GM18499 (cell line): ENCODE data around the gene GJB2.

Experiments used
- ATAC-seq: cut with Tn5 transposase; IDR thresholded peaks from one replicate; pipeline ENCODE4 v1.9.1; 2021; ENCODE audit warnings: moderate number of reproducible peaks; ENCODE audit not compliant: insufficient read depth, unreplicated experiment

Gene GJB2

GRCh38 chr13:20192836-20193161 is at the start of gene GJB2:
GJB2 (minus strand) TSS chr13:20192938; CDS start chr13:20189581, 3,357 bp downstream.
- ATAC-seq: no peak

- no peak for ATAC-seq
Measured at GRCh38 chr13:20241593-20241992, 48.9 kb upstream of the GJB2 start.

- ATAC-seq: no peak
Measured at GRCh38 chr13:20239748-20240147, 47.0 kb upstream of the GJB2 start.

DNA sequence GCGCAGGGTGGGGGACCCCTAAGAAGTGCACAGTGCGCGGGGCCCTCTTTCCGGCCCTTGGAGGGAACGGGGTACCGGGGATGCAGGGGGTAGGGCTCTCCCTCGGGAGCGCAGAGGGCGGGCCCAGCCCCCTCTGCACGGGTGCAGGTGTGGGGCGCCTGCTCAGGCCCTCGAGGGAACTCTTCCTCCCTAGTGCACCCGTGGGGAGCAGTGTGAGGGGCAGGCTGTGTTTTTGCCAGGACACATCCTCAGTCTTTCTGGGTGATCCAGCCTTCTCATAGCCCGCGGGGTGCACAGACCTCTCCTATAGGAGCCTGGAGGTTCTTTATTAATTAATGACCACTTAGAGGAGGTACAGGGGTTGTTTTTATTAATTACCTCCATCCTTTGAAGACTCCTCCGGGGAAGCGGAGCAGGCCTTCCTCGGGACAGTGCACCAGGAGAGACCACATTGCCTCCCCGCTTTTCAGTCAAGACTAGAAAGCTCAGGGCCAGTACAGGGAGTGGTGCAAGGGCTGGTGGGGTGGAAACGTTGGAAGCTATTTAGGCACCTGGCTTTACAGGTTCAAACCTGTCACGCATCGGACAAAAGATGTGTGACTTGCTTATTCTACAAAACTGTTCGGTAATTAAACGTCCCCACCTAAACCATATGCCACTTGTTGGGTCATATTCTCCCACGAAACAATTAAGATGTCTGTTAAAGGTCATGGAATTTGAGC is 40.0 kb upstream of the GJB2 start:
- no peak for ATAC-seq

DNA sequence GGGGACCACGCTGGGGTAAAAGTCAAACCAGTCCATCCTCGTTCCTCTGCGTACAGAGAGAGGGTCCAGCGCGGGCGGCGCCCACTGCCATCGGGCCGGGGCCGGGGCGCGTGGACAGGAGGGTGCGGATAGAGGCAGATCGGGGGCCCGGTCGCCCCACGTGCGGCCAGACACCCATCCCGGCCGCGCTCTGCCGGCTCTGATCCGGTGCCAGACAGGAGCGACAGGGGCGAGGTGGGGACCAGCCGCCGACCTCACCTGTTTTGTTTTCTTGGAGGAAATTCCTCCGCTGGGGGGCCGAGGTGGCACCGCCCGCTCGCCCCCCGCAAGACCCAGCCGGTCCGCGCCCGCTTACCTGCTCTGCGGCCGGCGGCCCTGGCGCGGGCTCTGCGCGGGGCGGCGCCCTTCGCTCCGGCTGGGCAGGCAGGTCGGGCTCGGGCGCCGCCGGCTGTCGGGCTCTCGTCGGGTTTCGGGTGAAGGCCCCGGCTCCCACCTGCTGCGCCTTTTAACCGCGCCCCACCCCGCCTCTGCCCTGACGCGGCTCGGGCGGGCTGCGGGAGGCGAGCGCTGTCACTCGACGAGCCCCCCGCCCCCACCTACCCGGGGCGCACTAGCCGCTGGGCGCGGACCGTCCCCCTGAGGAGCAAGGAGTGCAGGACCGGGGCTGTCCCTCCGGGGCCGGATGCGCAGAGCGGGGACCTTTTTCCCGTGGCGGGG is 39.3 kb upstream of the GJB2 start, which contains the start of gene GJB6:
GJB6 (minus strand) TSS at position 481 of the 717 bp plus-strand sequence. CDS start 8,839 bp downstream, outside the sequence.
- no peak for ATAC-seq

DNA sequence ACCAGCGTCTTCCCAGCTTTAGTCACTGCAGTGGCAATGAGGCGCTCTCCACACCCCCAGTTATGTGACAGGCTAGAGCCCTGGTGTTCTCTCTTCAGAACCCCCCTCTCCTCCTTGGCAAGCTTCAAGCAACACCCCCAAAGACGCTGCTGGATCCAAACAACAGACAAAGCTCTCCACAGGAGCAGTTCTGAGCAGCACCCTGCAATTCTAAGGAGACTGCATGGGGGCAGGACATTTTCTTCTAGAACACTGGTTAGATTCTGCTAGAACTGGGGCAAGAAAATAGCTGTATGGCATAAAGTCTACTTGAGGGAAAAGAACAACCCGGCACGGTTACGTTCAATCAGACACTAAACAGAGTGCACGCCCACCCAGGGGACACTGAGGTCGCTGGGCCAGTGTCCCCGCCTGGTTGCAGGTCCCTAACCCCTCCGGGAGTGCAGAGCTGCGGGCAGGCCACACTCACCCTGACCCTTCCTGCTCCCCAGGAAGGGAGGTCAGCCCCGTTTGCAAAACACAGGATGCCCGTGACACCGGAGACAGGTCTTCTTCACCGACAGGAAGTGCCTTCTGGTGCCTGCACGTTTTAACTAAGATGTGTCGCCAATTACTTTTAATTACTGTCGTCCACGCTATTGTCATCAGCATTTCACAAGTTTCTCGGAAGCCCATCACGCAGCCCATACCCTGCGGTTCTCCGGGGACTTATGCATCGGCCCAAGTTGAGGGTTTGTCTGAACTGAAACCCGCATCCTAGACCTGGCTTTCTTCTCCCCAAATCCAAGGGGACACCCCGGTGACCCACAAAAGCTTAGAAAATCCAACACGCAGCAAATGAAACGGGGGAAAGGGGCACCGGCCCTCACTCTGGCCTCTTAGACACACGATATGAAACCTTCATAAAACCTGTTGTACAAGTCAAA is 38.4 kb upstream of the GJB2 start:
- no peak for ATAC-seq

DNA sequence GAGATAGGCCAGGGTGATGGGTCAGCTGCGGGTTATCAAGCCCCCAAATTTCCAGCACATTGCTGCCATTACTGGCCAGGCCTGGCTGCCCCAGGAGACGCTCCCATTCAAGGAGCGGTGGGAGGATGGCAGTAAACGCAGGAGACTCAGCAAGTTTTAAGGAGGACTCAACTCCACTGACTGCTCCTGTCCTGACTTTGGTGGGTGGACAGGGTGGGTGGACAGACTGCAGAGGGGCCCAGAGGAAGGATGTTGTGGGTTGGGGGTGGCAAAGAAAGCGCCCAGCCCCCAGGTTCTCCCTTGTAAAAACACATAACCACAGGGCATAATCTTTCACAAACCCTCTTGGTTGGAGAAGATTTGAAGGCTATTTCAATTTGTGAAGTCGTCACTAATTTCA is 35.0 kb upstream of the GJB2 start:
- ATAC-seq: no peak

DNA sequence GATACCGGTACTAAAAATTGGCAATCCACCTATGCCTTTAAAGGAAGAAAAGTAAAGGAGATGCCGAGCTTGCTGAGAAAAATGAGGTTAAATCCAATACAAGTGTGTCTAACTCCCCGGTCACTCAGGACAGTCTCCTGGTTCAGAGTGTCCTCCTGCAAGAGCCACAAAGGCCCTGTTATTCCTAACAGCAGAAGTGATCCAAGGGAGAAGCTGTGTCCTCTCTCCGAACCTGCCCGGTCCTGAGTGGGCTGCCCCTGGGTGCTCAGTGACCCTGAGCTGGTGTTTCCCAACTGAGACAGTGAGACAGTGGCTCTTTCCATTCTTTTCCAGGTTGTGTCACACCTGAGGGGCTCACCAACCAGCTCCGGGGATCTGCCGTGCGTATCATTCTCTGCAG is 34.5 kb upstream of the GJB2 start:
- ATAC-seq: no peak

GRCh38 chr13:20222553-20222952 is 29.8 kb upstream of the GJB2 start:
- no peak for ATAC-seq

- no peak for ATAC-seq
Measured at GRCh38 chr13:20221772-20222171, 29.0 kb upstream of the GJB2 start.

GRCh38 chr13:20219577-20219976 is 26.8 kb upstream of the GJB2 start:
- no peak for ATAC-seq

DNA sequence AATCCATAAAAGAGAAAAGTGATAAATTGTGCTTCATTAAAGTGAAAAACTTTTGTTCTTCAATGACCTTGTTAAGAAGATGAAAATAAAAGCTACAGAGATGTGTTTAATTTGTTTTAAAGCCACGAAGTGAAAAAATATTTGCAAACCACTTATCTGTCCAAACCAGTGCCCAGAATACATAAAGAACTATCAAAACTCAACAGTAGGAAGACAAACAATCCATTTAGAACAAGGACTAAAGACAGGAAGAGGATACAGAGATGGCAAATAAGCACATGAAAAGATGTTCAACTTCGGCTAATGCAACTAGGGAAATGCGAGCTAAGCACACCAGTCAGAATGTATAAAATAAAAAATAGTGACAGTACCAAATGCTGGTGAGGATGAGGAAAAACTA is 24.4 kb upstream of the GJB2 start:
- ATAC-seq: no peak

DNA sequence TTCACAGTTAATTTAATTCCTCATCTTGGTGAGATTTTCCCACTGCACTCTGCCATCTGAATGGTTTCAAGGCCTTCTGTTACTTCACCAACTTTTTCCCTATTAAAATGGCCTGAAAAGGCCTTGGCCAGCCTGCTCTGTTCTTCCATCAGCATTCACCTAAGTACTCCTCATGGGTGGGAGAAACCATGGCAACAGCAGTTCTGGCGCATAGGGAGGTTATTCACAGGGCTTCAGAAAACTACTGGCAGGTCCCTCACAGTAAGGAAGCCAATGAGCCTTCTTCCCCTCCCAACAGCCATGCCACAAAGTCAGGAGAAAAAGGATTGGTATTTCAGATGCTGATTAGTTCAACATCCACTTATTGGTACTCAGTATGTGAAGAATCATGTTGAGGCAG is 17.2 kb upstream of the GJB2 start:
- no peak for ATAC-seq

GRCh38 chr13:20206698-20207235 is 14.0 kb upstream of the GJB2 start:
- no peak for ATAC-seq

GRCh38 chr13:20206065-20206697 is 13.4 kb upstream of the GJB2 start:
- no peak for ATAC-seq

GRCh38 chr13:20198781-20199180 is 6.0 kb upstream of the GJB2 start:
- no peak for ATAC-seq

GRCh38 chr13:20197361-20197834 is 4.7 kb upstream of the GJB2 start:
- no peak for ATAC-seq

DNA sequence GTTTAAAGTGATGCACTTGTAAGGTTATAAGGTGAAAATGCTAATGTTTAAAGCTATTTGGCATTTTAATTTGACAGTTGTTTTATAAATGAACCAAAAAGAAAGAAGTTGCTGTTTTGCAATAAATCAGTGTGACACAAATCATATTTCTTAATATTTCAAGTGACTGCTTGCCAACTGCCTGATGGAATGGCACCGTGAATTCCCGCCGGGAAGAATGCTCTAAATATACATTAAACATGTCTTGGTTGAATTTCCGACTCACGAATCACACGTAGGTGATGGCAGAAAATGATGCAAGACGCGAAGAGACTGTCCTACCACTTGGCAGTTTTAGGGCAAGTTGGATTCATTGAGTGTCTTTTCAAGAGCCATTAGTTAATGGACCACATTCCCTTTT is 3.1 kb upstream of the GJB2 start:
- no peak for ATAC-seq

GRCh38 chr13:20193907-20194631 is 1.3 kb upstream of the GJB2 start:
- no peak for ATAC-seq
